ENCODE results near the gene ADH4.

- TF ChIP-seq, protein P1, sequence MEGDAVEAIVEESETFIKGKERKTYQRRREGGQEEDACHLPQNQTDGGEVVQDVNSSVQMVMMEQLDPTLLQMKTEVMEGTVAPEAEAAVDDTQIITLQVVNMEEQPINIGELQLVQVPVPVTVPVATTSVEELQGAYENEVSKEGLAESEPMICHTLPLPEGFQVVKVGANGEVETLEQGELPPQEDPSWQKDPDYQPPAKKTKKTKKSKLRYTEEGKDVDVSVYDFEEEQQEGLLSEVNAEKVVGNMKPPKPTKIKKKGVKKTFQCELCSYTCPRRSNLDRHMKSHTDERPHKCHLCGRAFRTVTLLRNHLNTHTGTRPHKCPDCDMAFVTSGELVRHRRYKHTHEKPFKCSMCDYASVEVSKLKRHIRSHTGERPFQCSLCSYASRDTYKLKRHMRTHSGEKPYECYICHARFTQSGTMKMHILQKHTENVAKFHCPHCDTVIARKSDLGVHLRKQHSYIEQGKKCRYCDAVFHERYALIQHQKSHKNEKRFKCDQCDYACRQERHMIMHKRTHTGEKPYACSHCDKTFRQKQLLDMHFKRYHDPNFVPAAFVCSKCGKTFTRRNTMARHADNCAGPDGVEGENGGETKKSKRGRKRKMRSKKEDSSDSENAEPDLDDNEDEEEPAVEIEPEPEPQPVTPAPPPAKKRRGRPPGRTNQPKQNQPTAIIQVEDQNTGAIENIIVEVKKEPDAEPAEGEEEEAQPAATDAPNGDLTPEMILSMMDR (IDR thresholded peaks at IDR 0.05 in 2 of 3, conservative IDR thresholded peaks at IDR 0.05 in 1 of 3; ENCODE audit: borderline replicate concordance in 1 of 3, insufficient read depth in 1 of 3, low read depth in 2 of 3, low read length in 2 of 3): no peak
- TF ChIP-seq EZH2 (IDR thresholded peaks at IDR 0.05) (no peak), ZNF274 (IDR thresholded peaks at IDR 0.05; ENCODE audit: low read depth, low read length) (no peak), POLR2A (IDR thresholded peaks at IDR 0.05; ENCODE audit: borderline replicate concordance, extremely low read depth, insufficient read depth, insufficient read length) (no peak)
Observed at GRCh38 chr4:99077177-99077576, 66.9 kb downstream of the ADH4 start.
